HEK293 (cell line): ENCODE measurements around the gene GLI1.

Source experiments
- ATF2 ChIP-seq: fragments of 450-650 bp; formaldehyde crosslinking; IDR thresholded peaks from 2 replicates; pipeline ENCODE4 v1.5.1; 2016; ENCODE audit warnings: missing biosample characterization, missing genetic modification characterization, low read depth
- GLI2 ChIP-seq: fragments of 450-650 bp; formaldehyde crosslinking; IDR thresholded peaks from 2 replicates; pipeline ENCODE4; 2017; ENCODE audit warnings: missing biosample characterization, missing genetic modification characterization, low read depth, borderline replicate concordance
- GLI4 ChIP-seq: fragments of 450-650 bp; formaldehyde crosslinking; IDR thresholded peaks from 2 replicates; pipeline ENCODE4 v1.5.1; 2016; ENCODE audit warnings: missing biosample characterization, missing genetic modification characterization
- HOXA7 ChIP-seq: sonication (generic); formaldehyde crosslinking; IDR thresholded peaks from 2 replicates; pipeline ENCODE4 v1.8.1; 2022; ENCODE audit warnings: missing genetic modification reagents, borderline replicate concordance
- KLF7 ChIP-seq: fragments of 450-650 bp; formaldehyde crosslinking; IDR thresholded peaks from 2 replicates; pipeline ENCODE4 v1.5.1; 2016; ENCODE audit warnings: missing biosample characterization, missing genetic modification characterization, borderline replicate concordance
- OVOL3 ChIP-seq: fragments of 450-650 bp; formaldehyde crosslinking; IDR thresholded peaks from 2 replicates; pipeline ENCODE4 v1.5.1; 2016; ENCODE audit warnings: missing biosample characterization, missing genetic modification characterization
- PRDM4 ChIP-seq: fragments of 450-650 bp; formaldehyde crosslinking; IDR thresholded peaks from 2 replicates; pipeline ENCODE4 v1.5.1; 2017; ENCODE audit warnings: missing biosample characterization, missing genetic modification characterization
- SCRT2 ChIP-seq: fragments of 450-650 bp; formaldehyde crosslinking; IDR thresholded peaks from 2 replicates; pipeline ENCODE4 v1.5.1; 2016; ENCODE audit warnings: missing biosample characterization, missing genetic modification characterization
- SP2 ChIP-seq: fragments of 450-650 bp; formaldehyde crosslinking; IDR thresholded peaks from 2 replicates; pipeline ENCODE4 v1.5.1; 2016; ENCODE audit warnings: missing biosample characterization, missing genetic modification characterization
- SP7 ChIP-seq: fragments of 450-650 bp; formaldehyde crosslinking; IDR thresholded peaks from 2 replicates; pipeline ENCODE4 v1.5.1; 2016; ENCODE audit warnings: missing biosample characterization, missing genetic modification characterization
- WT1 ChIP-seq: fragments of 450-650 bp; formaldehyde crosslinking; IDR thresholded peaks from 2 replicates; pipeline ENCODE4 v1.5.1; 2016; ENCODE audit warnings: missing biosample characterization, missing genetic modification characterization
- ZBTB26 ChIP-seq: fragments of 450-650 bp; formaldehyde crosslinking; optimal IDR thresholded peaks from 2 replicates; pipeline ENCODE3; 2016; ENCODE audit warnings: missing biosample characterization, mild to moderate bottlenecking, missing genetic modification characterization
- ZNF112 ChIP-seq: fragments of 450-650 bp; formaldehyde crosslinking; IDR thresholded peaks from 2 replicates; pipeline ENCODE4 v1.5.0; 2017; ENCODE audit warnings: missing biosample characterization, missing genetic modification characterization
- ZNF114 ChIP-seq: fragments of 450-650 bp; formaldehyde crosslinking; IDR thresholded peaks from 2 replicates; pipeline ENCODE4 v1.5.0; 2017; ENCODE audit warnings: missing biosample characterization, missing genetic modification characterization
- ZNF138 ChIP-seq: fragments of 450-650 bp; formaldehyde crosslinking; IDR thresholded peaks from 2 replicates; pipeline ENCODE4 v1.5.1; 2016; ENCODE audit warnings: missing biosample characterization, missing genetic modification characterization, borderline replicate concordance
- ZNF157 ChIP-seq: fragments of 450-650 bp; formaldehyde crosslinking; IDR thresholded peaks from 2 replicates; pipeline ENCODE4 v1.5.1; 2016; ENCODE audit warnings: missing biosample characterization, missing genetic modification characterization
- ZNF175 ChIP-seq: fragments of 450-650 bp; formaldehyde crosslinking; IDR thresholded peaks from 2 replicates; pipeline ENCODE4 v1.5.1; 2016; ENCODE audit warnings: missing biosample characterization, missing genetic modification characterization
- ZNF184 ChIP-seq: fragments of 450-650 bp; IDR thresholded peaks from 2 replicates; pipeline ENCODE4 v1.5.1; 2018; ENCODE audit warnings: missing biosample characterization, mild to moderate bottlenecking, missing genetic modification characterization
- ZNF221 ChIP-seq: fragments of 450-650 bp; formaldehyde crosslinking; IDR thresholded peaks from 2 replicates; pipeline ENCODE4 v1.5.1; 2017; ENCODE audit warnings: missing biosample characterization, missing genetic modification characterization, borderline replicate concordance
- ZNF280D ChIP-seq: fragments of 450-650 bp; formaldehyde crosslinking; IDR thresholded peaks from 2 replicates; pipeline ENCODE4 v1.5.1; 2016; ENCODE audit warnings: missing biosample characterization, missing genetic modification characterization
- ZNF449 ChIP-seq: fragments of 450-650 bp; formaldehyde crosslinking; IDR thresholded peaks from 2 replicates; pipeline ENCODE4 v1.5.1; 2017; ENCODE audit warnings: missing biosample characterization, mild to moderate bottlenecking, missing genetic modification characterization, moderate library complexity
- ZNF48 ChIP-seq: fragments of 450-650 bp; formaldehyde crosslinking; IDR thresholded peaks from 2 replicates; pipeline ENCODE4 v1.5.1; 2016; ENCODE audit warnings: missing biosample characterization, missing genetic modification characterization
- ZNF501 ChIP-seq: fragments of 450-650 bp; formaldehyde crosslinking; IDR thresholded peaks from 2 replicates; pipeline ENCODE4 v1.5.1; 2016; ENCODE audit warnings: missing biosample characterization, missing genetic modification characterization
- ZNF521 ChIP-seq: fragments of 450-650 bp; formaldehyde crosslinking; IDR thresholded peaks from 2 replicates; pipeline ENCODE4 v1.5.1; 2017; ENCODE audit warnings: missing biosample characterization, mild to moderate bottlenecking, missing genetic modification characterization
- ZNF561 ChIP-seq: fragments of 450-650 bp; IDR thresholded peaks from 2 replicates; pipeline ENCODE4 v1.5.1; 2018; ENCODE audit warnings: missing biosample characterization, missing genetic modification characterization, borderline replicate concordance
- ZNF596 ChIP-seq: fragments of 450-650 bp; IDR thresholded peaks from 2 replicates; pipeline ENCODE4 v1.5.0; 2018; ENCODE audit warnings: missing biosample characterization, mild to moderate bottlenecking, missing genetic modification characterization, moderate library complexity
- ZNF660 ChIP-seq: fragments of 450-650 bp; IDR thresholded peaks from 2 replicates; pipeline ENCODE4 v1.5.1; 2018; ENCODE audit warnings: missing biosample characterization, mild to moderate bottlenecking, missing genetic modification characterization
- ZNF664 ChIP-seq: fragments of 450-650 bp; formaldehyde crosslinking; IDR thresholded peaks from 2 replicates; pipeline ENCODE4 v1.5.1; 2016; ENCODE audit warnings: missing biosample characterization, missing genetic modification characterization
- ZNF670 ChIP-seq: fragments of 450-650 bp; formaldehyde crosslinking; IDR thresholded peaks from 2 replicates; pipeline ENCODE4 v1.5.1; 2016; ENCODE audit warnings: missing biosample characterization, missing genetic modification characterization, low read depth
- ZNF843 ChIP-seq: fragments of 450-650 bp; formaldehyde crosslinking; IDR thresholded peaks from 2 replicates; pipeline ENCODE4 v1.5.1; 2016; ENCODE audit warnings: missing biosample characterization, missing genetic modification characterization
- ZXDB ChIP-seq: fragments of 450-650 bp; formaldehyde crosslinking; IDR thresholded peaks from 2 replicates; pipeline ENCODE4 v1.5.1; 2016; ENCODE audit warnings: missing biosample characterization, missing genetic modification characterization

Gene GLI1

GRCh38 chr12:57520053-57520818 is 60.7 kb downstream of the GLI1 start, which contains the start of gene DDIT3 (continued):
- TF ChIP-seq ZNF280D (tag by site-specific recombination): no peak
- TF ChIP-seq ZNF48 (tag by site-specific recombination): no peak
- TF ChIP-seq ZNF843 (tag by site-specific recombination): 0 out of 2 replicates have a peak, but pooled peaks have one; percentile 39
- peak; percentile 47; the same call in 1 of the 2 replicates for TF ChIP-seq ZXDB (tag by site-specific recombination)
- peak; percentile 39; the same call in 1 of the 2 replicates for TF ChIP-seq SP7 (tag by site-specific recombination)
- 0 out of 2 replicates have a peak, but pooled peaks have one; percentile 27 for TF ChIP-seq ATF2 (tag by site-specific recombination)
- TF ChIP-seq WT1 (tag by site-specific recombination): no peak; the same call in 1 of the 2 replicates
- no peak for TF ChIP-seq ZNF175 (tag by site-specific recombination)
- no peak for TF ChIP-seq ZNF664 (tag by site-specific recombination)
- TF ChIP-seq ZNF112 (tag by site-specific recombination): no peak
- TF ChIP-seq SP2 (tag by site-specific recombination): peak; percentile 98
- TF ChIP-seq ZNF184 (tag by site-specific recombination): peak; percentile 36; the same call in 1 of the 2 replicates
- TF ChIP-seq ZNF521 (tag by site-specific recombination): no peak
- peak; percentile 71; the same call in 1 of the 2 replicates for TF ChIP-seq ZNF561 (tag by site-specific recombination)
- no peak for TF ChIP-seq OVOL3 (tag by site-specific recombination)
- no peak for TF ChIP-seq SCRT2 (tag by site-specific recombination)
- TF ChIP-seq GLI2 (tag by site-specific recombination): no peak
- peak; percentile 66 for TF ChIP-seq ZBTB26
- TF ChIP-seq ZNF670 (tag by site-specific recombination): no peak
- TF ChIP-seq PRDM4: no peak
- TF ChIP-seq ZNF157 (tag by site-specific recombination): no peak
- peak; percentile 92 for TF ChIP-seq ZNF660
- no peak for TF ChIP-seq ZNF221
- TF ChIP-seq HOXA7 (CRISPR knock-in tag): no peak
- TF ChIP-seq ZNF114: no peak
- TF ChIP-seq ZNF138 (tag by site-specific recombination): no peak
- TF ChIP-seq GLI4 (tag by site-specific recombination): no peak
- no peak for TF ChIP-seq ZNF449 (tag by site-specific recombination)
- TF ChIP-seq ZNF501 (tag by site-specific recombination): peak; percentile 83
- 0 out of 2 replicates have a peak, but pooled peaks have one; percentile 10 for TF ChIP-seq KLF7
- peak; percentile 20; the same call in 1 of the 2 replicates for TF ChIP-seq ZNF596
